ENCODE results near the gene MYCBPAP.
"Not testable (repeated sequence)": the region's sequence is repeated elsewhere in the genome, so short reads cannot be mapped to it uniquely, and the experiment has no call there.

MYCBPAP gene

DNA sequence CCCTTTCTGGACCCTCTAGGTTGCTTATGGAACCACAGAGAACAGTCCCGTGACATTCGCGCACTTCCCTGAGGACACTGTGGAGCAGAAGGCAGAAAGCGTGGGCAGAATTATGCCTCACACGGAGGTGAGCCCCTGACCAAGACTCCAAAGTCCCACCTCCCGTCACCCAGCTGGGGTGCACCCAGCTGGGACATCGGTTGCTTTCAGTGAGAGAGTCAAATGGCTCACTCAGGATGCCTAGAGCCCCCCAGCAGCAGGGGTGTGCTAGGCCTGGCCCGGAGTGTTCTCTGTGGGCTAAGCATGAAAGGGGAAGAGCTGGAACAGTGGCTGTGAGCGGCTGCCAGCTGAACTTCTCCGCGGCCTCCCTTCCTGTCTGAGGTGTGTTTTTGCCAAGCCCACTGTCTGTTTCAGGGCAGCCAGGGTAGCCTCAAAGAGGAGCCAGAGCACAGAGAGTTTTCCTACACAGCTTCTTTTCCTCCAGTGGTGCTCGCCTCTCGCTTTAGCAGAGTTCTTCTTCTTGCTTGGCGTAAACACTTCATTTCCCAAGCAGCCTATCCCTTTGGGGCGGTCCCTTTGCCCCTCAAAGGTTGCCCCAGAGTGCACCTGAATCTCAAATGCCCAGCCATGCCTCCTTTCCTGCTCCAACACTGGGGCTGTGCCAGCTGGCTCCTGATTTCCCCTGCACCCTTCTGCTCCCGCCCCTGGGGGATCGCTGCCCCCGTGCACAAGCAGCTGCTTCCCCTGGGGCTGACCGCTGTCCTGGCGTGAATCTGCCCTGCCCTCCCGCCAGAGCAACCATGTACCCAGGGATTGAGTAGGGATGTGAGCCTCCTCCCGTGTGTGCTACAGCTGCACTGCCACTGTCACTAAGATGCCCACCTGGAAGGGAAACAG is 37.0 kb upstream of the MYCBPAP start:
- DNase-seq, result peak; percentile 16

DNA sequence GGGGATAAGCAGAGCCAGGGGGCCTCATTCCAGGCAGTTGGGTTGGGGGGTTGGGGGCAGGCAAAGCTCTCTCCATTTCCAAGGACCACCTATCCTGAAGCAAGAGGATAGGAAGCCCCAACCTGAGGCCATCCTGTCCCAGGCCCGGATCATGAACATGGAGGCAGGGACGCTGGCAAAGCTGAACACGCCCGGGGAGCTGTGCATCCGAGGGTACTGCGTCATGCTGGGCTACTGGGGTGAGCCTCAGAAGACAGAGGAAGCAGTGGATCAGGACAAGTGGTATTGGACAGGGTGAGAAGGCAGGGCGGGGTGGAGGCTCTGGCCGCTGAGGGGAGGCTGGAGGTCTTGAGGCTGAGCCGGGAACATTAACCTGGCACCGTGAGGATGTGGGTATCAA is 36.0 kb upstream of the MYCBPAP start:
- no peak for DNase-seq

- not testable (repeated sequence) for DNase-seq
These were observed 35.5 kb upstream of the MYCBPAP start for GRCh38 chr17:50472761-50473161.

- no peak for DNase-seq
These were observed 34.3 kb upstream of the MYCBPAP start for GRCh38 chr17:50473901-50474300.

DNA sequence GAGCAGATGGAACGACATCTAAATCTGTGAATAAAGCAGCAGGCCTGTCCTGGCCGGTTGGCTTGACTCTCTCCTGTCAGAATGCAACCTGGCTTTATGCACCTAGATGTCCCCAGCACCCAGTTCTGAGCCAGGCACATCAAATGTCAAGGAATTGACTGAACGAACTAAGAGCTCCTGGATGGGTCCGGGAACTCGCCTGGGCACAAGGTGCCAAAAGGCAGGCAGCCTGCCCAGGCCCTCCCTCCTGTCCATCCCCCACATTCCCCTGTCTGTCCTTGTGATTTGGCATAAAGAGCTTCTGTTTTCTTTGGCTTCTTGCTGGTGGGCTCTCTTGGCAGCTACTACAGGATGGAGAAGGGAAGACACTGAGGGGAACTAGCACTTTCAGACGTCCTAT is 33.7 kb upstream of the MYCBPAP start:
- DNase-seq, result no peak

DNA sequence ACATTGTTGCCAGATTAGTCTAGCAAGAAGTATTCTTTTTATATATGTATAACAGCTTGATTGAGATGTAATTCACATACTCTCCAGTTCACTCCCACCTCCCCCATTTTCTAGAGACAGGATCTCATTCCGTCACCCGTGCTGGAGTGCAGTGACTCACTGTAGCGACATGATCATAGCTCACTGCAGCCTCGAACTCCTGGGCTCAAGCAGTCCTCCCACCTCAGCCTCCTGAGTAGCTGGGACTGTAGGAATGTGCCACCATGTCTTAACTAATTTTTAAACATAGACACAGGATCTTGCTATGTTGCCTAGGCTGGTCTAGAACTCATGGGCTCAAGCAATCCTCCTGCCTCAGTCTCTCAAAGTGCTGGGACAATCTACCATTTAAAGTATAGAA is 32.9 kb upstream of the MYCBPAP start:
- DNase-seq, result no peak

DNA sequence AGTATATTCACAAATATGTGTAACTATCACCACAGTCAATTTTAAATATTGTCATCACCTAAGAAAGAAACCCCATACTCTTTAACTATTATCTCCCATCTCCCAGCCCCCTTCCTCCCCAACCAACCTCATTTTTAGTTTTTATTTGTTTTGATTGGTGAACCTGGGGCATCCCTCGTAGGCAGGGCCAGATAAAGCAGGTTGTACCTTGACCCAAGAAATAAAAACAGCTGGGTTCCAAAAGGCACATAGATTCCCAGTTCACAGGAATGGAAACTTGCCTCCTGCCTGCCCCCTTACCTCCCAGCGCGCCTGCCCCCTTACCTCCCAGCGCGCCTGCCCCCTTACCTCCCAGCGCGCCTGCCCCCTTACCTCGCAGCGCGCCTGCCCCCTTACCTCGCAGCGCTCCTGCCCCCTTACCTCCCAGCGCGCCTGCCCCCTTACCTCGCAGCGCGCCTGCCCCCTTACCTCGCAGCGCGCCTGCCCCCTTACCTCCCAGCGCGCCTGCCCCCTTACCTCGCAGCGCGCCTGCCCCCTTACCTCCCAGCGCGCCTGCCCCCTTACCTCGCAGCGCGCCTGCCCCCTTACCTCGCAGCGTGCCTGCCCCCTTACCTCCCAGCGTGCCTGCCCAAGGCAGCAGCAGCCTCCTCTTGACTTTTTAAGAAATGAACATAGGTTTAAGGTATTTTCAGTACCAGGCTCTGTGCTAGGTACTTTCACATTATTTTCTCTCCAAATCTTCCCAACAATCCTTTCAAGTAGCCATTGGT is 32.3 kb upstream of the MYCBPAP start:
- not testable (repeated sequence) for DNase-seq

DNA sequence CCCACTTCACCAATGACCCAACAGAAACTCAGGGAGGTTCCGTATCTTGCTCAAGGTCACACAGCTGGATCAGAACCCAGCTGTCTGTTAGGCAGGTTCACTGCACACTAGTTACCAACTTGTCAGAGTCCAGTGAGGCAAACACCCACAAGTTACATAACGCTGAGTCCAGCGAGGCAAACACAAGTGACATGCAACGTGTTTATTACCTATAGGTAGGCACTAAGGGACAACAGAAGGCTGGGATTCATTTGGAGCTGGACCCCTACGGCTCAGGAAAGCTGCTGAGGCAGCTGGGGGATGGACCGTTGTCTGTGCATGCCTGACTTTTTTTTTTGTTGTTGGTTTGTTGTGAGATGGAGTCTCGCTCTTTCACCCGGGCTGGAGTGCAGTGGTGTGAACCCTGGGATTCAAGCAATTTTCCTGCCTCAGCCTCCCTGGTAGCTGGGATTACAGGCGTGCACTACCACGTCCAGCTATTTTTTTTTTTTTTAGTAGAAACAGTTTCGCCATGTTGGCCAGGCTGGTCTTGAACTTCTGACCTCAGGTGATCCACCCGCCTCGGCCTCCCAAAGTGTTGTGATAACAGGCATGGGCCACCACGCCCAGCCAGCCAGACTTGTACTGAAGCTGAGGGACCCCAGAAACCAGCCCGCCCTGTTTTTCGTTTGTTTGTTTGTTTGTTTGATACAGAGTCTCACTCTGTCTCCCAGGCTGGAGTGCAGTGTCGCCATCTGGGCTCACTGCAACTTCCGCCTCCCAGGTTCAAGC is 31.5 kb upstream of the MYCBPAP start:
- DNase-seq, result no peak

DNA sequence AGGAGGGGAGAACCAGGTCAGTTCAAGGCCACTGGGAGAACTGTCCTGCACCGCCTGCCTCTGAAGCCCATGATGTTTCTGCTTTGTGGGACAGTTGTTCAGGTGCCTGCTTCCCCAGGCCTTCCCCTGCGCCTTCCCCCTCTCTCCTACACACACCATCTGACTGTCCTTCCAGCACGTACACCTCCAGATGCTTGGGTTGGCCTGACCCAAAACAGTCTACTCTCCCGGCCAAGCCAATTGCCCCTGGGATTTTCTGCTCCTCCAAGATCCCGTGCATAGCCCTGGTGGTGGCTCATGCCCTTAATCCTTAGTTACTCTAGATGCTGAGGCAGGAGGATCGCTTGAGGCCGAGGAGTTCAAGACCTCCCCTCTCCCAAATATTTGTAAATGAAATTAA is 30.3 kb upstream of the MYCBPAP start:
- no peak for DNase-seq

DNA sequence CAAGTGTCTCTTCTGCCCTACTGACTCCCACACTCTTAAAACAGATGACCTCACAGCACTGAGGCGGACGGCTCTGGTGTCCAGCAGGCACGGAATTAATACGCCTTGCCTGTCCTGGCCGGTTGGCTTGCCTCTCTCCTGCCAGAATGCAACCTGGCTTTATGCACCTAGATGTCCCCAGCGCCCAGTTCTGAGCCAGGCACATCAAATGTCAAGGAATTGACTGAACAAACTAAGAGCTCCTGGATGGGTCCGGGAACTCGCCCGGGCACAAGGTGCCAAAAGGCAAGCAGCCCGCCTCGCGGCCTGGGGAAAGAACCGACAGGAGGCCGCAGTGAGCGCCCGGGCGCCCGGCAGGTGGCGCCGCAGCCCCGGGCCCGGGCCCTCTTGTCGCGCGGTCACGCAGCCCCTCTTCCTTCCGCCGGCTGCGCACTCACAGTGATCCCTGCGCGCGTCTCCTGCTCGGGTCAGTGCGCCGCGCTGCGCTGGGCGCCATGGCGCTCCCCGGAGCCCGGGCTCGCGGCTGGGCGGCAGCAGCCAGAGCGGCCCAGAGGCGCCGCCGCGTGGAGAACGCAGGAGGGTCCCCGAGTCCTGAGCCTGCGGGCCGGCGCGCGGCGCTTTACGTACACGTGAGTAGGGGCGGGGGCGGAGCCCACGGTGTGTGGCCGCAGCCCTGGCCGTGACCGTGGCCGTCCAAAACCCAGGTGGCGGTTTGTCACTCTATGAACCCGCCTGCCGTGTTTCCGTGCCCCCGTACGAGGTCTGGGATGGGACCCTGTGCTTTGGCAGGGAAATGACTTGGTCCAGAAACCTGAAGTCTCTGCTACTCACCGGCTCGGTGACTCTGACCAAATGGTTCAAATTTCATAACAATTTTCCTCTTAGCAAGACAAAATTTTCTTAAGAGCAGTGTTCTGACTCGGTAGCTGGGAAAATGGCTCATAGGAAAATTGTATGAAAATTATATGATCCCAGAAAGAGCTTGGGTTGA is 29.6 kb upstream of the MYCBPAP start, which contains the start of gene RSAD1:
RSAD1 (plus strand) TSS at position 470 of the 991 bp plus-strand sequence; CDS start at position 495, 25 bp downstream.
- peak; percentile 84 for DNase-seq

GRCh38 chr17:50479522-50480141 is 28.6 kb upstream of the MYCBPAP start:
- DNase-seq, result peak; percentile 86

GRCh38 chr17:50480142-50480764 is 28.0 kb upstream of the MYCBPAP start:
- no peak for DNase-seq

GRCh38 chr17:50480854-50481490 is 27.3 kb upstream of the MYCBPAP start:
- peak; percentile 31 for DNase-seq

DNA sequence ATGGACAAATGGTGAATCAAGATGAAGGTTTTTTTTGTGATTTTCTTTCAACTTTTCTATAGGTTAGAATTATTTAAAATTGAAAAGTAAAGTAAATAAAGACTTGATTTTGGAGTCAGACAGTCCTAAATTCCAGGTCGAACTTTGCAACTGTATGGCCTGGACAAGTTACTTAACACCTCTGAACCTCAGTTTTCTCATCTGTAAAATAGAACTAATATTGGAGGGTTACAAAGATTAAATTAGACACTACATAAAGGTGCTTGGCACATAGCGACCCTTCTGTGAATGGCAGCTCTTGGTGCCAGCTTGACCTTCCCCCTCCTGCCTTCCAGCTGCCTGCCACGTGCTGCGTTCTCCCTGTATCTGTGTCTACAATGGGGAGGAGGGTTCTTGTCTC is 26.6 kb upstream of the MYCBPAP start:
- DNase-seq, result no peak

DNA sequence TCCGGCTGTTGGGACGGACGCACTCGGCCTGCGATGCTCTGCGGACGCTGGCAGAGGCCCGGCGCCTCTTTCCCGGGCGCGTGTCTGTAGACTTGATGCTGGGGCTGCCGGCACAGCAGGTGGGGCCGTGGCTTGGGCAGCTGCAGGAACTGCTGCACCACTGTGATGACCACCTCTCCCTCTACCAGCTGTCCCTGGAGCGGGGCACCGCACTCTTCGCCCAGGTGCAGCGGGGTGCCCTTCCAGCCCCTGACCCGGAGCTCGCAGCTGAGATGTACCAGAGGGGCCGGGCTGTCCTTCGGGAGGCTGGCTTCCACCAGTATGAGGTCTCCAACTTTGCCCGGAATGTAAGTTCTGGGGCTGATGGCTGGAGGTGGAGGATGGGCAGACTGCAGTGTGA is 26.1 kb upstream of the MYCBPAP start:
- DNase-seq, result no peak

DNA sequence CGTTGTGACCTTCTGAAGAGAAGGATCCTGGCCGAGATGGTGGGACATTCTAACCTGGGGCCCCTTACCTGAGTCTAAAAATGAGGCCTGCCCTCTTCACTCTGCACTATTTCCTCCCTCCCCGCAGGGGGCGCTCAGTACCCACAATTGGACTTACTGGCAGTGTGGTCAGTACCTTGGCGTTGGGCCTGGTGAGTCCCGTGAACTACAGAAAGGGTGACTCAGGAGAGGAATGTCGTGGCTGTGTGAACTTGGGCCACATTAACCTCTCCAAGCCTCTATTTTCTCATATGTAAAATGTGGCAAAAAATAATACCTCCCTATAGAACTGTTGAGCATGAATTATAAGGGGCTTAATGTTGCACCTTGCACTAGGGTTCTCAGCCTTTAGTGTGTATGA is 25.7 kb upstream of the MYCBPAP start:
- peak; percentile 74 for DNase-seq

DNA sequence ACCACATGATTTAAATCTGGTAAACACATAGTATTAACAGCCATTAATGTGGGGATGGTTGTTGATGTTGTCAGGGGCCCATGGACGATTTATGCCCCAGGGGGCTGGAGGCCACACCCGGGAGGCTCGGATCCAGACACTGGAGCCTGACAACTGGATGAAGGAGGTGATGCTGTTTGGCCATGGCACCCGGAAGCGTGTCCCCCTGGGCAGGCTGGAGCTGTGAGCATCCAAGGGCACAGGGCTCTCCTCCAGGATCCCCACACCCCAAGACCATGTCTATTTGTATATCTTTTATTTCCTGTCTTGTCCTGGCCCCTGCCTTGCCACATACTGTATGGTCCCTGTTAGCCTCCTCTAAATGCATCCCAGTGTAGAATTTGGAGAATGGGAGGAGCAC is 25.0 kb upstream of the MYCBPAP start:
- DNase-seq, result no peak

GRCh38 chr17:50484386-50485155 is 23.7 kb upstream of the MYCBPAP start:
- no peak for DNase-seq
